Ishikawa (cell line): ENCODE measurements around the gene MAL.

ENCODE experiments used
- CEBPB ChIP-seq: IDR thresholded peaks from 2 replicates; pipeline ENCODE4 v1.6.1; 2012
- CREB1 ChIP-seq: IDR thresholded peaks from 2 replicates; pipeline ENCODE4 v1.6.1; 2012; ENCODE audit warnings: low read depth
- EGR1 ChIP-seq: IDR thresholded peaks from 2 replicates; pipeline ENCODE4 v1.6.1; 2012
- EP300 ChIP-seq: IDR thresholded peaks from 2 replicates; pipeline ENCODE4 v1.6.1; 2012; ENCODE audit warnings: borderline replicate concordance
- FOXM1 ChIP-seq: IDR thresholded peaks from 2 replicates; pipeline ENCODE4 v1.6.1; 2012; ENCODE audit warnings: low read depth, borderline replicate concordance
- NFIC ChIP-seq: IDR thresholded peaks from 2 replicates; pipeline ENCODE4 v1.6.1; 2012
- RAD21 ChIP-seq: IDR thresholded peaks from 2 replicates; pipeline ENCODE4 v1.6.1; 2012; ENCODE audit warnings: low read depth
- TAF1 ChIP-seq: IDR thresholded peaks from 2 replicates; pipeline ENCODE4 v1.6.1; 2012; ENCODE audit warnings: low read depth, mild to moderate bottlenecking
- TCF12 ChIP-seq: IDR thresholded peaks from 2 replicates; pipeline ENCODE4 v1.6.1; 2012; ENCODE audit warnings: low read depth
- TEAD4 ChIP-seq: IDR thresholded peaks from 2 replicates; pipeline ENCODE4 v1.6.1; 2012
- USF1 ChIP-seq: IDR thresholded peaks from 2 replicates; pipeline ENCODE4 v1.6.1; 2012
- YY1 ChIP-seq: IDR thresholded peaks from 2 replicates; pipeline ENCODE4 v1.6.1; 2012; ENCODE audit warnings: low read depth
- ZBTB7A ChIP-seq: IDR thresholded peaks from 2 replicates; pipeline ENCODE4 v1.6.1; 2012; ENCODE audit warnings: low read depth
- TF ChIP-seq, protein P1 (sequence below): IDR thresholded peaks from 2 replicates; pipeline ENCODE4 v1.6.1; 2012; ENCODE audit warnings: low read depth, mild to moderate bottlenecking
- TF ChIP-seq, protein P2 (sequence below): IDR thresholded peaks from 2 replicates; pipeline ENCODE4 v1.6.1; 2012

Gene MAL

DNA sequence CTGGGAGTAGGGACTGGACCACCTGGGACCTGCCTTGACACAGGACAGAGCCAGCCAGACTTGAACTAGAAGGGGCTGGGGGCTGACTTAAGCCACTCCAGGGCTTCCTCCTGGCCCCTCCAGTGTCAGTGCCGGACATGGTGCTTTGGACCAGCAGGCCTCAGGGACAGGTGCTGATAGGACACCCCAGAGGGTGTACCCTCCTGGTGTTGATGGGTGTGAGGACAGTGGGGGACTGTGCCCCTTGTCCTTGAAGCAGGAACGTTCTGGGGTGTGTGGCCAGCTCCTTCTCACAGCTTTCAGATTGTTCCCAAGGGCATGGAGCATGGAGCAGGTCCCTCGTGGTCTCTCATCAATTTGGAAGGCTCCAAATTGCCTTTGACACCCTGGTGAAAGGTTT lies 6.8 kb downstream of the MAL start:
- no peak for TF ChIP-seq TCF12
- TF ChIP-seq CEBPB = no peak
- TF ChIP-seq TEAD4 = no peak
- no peak for TF ChIP-seq CREB1
- TF ChIP-seq, protein P1, sequence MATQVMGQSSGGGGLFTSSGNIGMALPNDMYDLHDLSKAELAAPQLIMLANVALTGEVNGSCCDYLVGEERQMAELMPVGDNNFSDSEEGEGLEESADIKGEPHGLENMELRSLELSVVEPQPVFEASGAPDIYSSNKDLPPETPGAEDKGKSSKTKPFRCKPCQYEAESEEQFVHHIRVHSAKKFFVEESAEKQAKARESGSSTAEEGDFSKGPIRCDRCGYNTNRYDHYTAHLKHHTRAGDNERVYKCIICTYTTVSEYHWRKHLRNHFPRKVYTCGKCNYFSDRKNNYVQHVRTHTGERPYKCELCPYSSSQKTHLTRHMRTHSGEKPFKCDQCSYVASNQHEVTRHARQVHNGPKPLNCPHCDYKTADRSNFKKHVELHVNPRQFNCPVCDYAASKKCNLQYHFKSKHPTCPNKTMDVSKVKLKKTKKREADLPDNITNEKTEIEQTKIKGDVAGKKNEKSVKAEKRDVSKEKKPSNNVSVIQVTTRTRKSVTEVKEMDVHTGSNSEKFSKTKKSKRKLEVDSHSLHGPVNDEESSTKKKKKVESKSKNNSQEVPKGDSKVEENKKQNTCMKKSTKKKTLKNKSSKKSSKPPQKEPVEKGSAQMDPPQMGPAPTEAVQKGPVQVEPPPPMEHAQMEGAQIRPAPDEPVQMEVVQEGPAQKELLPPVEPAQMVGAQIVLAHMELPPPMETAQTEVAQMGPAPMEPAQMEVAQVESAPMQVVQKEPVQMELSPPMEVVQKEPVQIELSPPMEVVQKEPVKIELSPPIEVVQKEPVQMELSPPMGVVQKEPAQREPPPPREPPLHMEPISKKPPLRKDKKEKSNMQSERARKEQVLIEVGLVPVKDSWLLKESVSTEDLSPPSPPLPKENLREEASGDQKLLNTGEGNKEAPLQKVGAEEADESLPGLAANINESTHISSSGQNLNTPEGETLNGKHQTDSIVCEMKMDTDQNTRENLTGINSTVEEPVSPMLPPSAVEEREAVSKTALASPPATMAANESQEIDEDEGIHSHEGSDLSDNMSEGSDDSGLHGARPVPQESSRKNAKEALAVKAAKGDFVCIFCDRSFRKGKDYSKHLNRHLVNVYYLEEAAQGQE = no peak
- no peak for TF ChIP-seq TAF1
- TF ChIP-seq EP300 = no peak
- no peak for TF ChIP-seq ZBTB7A
- TF ChIP-seq YY1 = no peak
- TF ChIP-seq RAD21 = no peak
- no peak for TF ChIP-seq NFIC
- TF ChIP-seq USF1 = no peak
- TF ChIP-seq FOXM1 = no peak
- TF ChIP-seq, protein P2, sequence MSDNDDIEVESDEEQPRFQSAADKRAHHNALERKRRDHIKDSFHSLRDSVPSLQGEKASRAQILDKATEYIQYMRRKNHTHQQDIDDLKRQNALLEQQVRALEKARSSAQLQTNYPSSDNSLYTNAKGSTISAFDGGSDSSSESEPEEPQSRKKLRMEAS = no peak
- no peak for TF ChIP-seq EGR1

DNA sequence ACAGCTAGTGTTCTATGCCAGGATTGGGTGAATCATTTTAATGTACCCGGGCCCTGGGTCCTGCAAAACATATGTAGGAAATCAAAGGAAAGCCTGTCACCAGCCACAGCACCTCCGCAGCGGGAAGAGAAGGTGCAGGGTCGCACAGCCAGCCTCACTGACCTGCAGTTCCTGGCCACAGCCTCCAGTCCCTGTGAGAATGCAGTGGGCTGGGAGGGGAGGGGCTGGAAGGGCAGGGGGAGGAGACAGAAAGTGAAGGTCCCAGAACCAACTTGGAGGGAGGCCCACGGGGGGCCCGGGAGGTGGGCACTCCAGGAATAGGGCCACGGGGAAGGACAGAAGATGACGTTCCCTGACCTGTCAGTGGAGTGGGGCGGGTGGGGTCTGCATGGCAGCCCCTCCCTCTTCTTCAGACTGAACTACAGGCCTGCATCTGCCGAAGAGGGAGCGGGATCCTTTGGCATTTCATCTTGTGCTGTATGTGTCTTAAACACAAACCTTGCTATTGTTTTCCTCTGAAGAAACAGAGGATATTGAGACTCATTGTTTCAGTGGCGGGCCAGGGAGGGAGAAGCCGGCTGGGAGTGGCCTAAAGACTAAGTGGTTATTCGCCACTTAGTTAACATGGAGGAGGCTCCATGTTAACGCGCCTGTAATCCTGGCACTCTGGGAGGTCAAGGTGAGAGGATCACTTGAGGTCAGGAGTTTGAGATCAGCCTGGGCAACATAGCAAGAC lies 7.5 kb downstream of the MAL start:
- no peak for TF ChIP-seq EP300
- no peak for TF ChIP-seq USF1
- TF ChIP-seq RAD21 = no peak
- TF ChIP-seq NFIC = no peak

DNA sequence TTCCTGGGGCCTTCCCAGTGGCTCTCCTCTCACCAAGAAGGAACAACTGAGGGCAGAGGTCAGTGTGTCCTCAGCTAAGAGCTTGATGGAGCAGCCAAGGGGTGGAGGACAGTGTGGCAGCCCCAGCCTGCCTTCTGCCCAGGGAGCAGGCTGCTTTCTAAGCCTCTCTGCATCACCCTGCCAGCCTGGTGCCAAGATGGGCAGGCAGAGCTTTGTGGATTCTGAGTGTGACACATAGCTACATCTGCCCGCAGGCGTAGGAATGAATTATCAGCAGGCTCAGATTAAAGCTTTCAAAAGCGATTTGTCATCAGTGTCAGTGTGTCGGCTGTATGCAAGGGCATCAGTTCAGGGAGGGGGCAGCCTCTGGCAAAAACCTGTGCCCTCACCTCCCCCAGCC lies 8.7 kb downstream of the MAL start:
- TF ChIP-seq CEBPB = no peak
- no peak for TF ChIP-seq TCF12
- no peak for TF ChIP-seq YY1
- TF ChIP-seq USF1 = no peak
- TF ChIP-seq ZBTB7A = no peak
- no peak for TF ChIP-seq TEAD4
- TF ChIP-seq EP300 = no peak
- TF ChIP-seq TAF1 = no peak
- no peak for TF ChIP-seq RAD21
- TF ChIP-seq NFIC = no peak
- TF ChIP-seq EGR1 = no peak
- TF ChIP-seq, protein P1 = no peak
- TF ChIP-seq FOXM1 = no peak
- TF ChIP-seq, protein P2 = no peak
- no peak for TF ChIP-seq CREB1

DNA sequence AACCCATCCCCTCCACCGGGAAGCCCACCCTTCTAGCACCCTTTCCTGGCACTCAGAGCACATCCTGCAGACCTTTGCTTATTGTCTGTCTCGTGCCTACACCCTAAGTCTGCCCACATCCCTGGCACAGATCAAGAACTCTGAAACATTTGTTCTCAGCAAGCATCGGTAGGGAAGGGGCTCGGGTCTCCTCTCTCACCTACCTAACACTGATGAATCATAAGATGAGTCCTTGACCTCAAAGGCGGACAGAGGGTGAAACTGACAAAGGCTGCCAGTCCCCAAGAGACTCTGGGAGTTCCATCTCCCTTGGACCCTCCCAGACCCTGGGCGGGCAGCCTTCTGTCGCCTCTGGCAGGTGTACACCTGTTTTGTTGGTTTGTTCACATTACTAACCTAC lies 9.3 kb downstream of the MAL start:
- TF ChIP-seq CREB1 (no peak), CEBPB (no peak)

DNA sequence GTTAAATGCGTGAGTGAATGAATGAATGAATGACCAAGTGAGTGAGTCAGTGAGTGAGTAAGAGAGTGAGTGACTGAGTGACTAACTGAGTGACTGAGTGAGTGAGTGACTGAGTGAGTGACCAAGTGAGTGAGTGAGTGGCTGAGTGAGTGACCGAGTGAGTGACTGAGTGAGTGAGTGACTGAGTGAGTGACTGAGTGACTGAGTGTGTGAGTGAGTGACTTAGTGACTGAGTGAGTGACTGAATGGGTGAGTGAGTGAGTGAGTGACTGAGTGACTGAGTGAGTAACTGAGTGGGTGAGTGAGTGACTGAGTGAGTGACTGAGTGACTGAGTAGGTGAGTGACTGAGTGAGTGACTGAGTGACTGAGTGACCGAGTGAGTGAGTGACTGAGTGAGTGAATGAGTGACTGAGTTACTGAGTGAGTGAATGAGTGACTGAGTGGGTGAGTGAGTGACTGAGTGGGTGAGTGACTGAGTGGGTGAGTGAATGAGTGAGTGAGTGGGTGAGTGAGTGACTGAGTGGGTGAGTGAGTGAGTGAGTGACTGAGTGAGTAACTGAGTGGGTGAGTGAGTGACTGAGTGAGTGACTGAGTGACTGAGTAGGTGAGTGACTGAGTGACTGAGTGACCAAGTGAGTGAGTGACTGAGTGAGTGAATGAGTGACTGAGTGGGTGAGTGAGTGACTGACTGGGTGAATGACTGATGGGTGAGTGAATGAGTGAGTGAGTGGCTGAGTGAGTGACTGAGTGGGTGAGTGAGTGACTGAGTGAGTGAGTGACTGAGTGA lies 11.3 kb downstream of the MAL start:
- TF ChIP-seq FOXM1 (no peak), CEBPB (no peak), RAD21 (no peak), EP300 (no peak), ZBTB7A (no peak), USF1 (no peak), YY1 (no peak), CREB1 (no peak), TEAD4 (no peak), NFIC (no peak)
- TF ChIP-seq, protein P1 = no peak
- TF ChIP-seq, protein P2 = no peak
